CD4-positive, alpha-beta T cell treated with Interleukin-17A for 4 hours (primary cell): ENCODE data around the gene SLC6A11.

Source experiments
- DNase-seq: peaks from one replicate; pipeline ENCODE4 v3.0.0-alpha.2; 2020; ENCODE audit warnings: mixed read lengths

SLC6A11 gene

DNA sequence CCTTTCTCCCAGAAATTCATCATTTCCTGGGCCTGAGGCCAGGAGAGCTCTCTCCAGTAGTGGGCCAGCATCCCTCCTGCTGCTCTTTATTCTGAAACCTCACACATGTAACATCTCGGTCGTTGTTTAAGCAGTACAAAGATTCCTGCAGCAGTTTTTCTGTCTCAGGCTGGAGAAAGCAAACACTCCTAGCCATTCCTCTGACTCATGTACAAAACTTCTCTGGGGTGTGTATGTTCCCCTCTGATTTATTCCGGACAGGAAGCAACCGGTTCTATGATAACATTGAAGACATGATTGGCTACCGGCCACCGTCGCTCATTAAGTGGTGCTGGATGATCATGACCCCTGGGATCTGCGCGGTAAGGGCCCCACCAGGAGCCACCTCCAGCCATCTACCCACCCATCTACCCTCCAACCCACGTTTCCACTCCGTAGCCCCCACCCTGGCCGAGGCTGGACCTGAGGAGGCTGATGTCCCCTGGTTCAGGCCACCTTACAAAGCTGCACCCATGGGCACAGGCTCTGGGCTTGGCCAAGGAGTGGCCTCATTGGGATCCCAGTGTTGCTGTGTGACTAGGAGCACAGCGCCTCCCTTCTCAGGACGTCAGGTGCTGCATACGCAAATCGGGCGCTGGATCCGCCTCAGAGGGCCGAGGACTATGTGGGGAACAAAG, 117.9 kb downstream of the SLC6A11 start:
- no peak for DNase-seq

DNA sequence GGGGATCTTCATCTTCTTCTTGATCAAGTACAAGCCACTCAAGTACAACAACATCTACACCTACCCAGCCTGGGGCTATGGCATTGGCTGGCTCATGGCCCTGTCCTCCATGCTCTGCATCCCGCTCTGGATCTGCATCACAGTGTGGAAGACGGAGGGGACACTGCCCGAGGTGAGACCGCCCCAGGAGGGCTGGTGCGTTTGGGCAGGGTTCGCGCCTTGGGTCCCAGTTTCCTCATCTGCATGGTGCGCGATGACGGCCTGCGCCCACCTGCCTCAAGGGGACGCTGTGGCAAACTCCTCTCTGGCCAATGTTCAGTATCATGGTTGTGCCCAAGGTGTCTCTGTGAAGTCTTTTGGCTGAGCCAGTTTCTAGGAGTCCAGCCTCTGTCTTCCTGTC, 119.0 kb downstream of the SLC6A11 start:
- no peak for DNase-seq

GRCh38 chr3:10935846-10936631, 120.0 kb downstream of the SLC6A11 start:
- DNase-seq = no peak

DNA sequence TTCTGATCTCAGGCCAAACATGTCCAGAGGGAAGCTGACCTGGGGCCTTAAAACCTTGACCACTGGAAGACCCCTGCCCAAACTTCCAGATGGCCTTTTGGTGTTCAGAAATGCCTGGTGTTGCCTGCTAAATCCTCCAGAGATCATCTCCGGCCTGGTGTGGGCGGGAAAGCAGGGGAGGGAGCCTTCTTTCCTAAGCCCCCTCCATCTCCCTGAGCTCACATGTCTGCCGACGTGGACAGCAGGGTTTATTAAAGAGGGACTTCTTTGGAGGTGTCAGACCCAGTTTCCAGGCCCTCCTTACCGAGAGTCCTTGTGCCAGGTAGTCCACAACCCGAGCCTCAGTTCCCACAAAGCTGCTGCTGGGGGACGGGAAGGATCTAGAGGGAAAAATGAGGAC, 120.7 kb downstream of the SLC6A11 start:
- DNase-seq = no peak

DNA sequence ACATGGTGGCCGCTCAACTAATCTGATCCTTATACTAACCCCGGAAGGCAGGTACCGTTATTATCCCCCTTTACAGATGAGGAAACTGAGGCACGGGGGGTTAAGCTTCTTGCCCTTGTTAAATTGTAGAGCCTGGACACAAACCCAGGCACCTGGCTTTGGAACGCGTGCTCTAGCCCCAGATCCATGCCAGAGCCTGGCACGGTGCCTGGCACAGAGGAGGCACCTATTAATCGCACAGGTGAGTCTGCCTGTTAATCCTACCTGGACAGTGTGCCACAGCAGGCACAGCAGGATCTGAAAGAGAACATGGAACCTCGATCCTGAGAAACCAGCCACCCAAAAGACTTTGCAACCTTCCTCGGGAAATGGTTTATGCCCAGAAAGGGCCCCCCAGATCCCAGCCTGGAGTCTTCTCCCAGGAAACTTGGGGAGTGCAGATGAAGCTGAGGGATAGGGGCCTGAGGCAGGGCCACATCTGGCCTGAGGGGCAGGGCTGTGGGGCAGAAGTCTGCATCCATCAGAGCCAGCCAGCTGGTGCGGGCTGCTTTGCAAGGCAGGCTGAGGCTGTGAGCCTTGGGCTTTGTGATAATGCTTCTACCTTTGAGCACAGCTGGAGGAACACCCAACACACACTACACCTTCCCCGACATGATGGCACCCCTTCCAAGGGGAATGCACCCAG, 121.3 kb downstream of the SLC6A11 start:
- DNase-seq = no peak

GRCh38 chr3:10939556-10939955, 123.5 kb downstream of the SLC6A11 start:
- no peak for DNase-seq

DNA sequence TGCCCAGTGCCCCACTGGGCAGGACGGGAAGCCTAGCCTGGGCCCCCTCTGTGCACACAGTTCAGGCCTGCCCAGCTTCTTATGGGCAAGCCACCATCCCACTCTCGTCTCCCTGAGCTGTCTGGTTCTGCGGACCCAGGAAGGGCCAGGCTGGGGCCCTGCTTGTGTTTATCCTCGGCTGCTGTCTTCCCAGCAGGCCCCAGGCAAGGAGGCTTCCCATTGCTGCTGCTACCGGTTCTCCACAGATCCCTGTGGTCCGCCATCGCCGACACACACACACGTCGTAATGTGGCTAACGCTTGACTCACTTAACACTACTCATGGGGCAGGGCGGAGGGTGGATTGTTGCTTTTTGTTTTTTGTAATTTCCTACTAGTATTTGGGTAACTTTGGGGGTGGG, 124.1 kb downstream of the SLC6A11 start:
- DNase-seq = no peak

- DNase-seq = no peak
Measured at GRCh38 chr3:10941972-10942371, 125.9 kb downstream of the SLC6A11 start.

GRCh38 chr3:10942690-10943205, 126.7 kb downstream of the SLC6A11 start:
- no peak for DNase-seq

DNA sequence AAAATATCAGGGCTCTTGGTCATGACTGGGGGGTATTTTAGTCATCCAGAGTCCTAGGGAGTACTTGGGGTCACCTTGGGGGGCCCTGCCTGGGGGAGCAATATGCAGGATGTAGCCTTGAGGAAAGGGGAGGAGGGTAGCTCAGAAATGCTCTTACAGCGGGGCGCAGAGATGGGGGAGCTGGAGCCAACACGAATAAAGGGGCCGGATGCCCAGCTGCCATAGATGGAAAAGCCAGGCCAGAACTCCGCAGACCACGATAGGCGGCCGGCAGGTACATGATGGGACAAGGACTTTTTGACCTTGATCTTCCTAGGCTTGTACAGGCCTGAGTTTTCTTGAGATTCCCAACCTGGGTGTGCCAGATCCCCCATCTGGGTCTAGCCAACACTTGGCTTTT, 128.8 kb downstream of the SLC6A11 start:
- DNase-seq = no peak

DNA sequence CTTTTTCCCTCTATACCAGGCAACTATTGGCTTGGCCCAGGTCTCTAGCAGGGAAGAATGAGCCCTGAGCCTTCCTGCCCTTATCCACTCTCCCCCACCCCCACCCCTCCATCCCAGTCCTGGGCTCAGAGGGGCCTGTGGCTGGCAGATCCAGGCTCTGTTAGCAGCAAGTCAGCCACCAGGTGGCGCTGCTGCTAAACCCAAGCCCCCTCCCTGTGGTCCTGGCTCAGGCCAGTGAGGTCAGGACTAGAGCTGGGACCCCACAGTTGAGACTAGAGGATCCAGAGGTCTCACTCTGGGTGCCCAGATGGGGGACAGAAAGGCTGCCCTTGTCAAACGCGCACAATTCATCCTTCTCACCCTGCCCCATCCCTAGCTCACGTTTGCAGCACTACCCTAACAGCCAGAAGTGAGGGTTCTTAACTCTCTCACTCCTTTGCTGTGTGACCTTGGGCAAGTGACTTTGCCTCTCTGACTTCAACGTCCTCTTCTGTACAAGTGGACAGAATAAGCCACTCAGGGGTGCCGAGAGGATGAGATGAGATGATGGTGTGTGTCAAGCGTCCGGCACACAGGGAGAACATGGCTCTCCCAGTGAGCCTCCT, 129.8 kb downstream of the SLC6A11 start:
- peak; percentile 50 for DNase-seq

DNA sequence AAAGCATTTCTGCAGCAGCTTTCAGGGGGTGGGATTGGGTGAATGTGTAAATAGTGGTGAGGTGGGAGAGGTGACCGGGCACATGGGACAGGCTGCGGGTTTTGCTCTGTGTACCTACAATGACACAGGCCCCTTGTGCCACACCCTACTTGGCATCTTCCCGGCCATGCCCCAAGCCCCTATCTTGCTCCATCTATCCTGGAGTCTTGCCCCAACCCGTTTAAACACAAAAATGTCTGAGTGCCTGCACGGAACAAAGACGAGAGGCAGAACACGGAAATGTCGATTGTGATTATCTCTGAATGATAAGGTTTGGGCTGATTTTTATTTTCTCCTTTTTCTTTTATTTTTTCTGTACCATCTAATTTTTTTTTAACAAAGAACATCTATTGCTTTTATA, 130.5 kb downstream of the SLC6A11 start:
- DNase-seq = no peak

DNA sequence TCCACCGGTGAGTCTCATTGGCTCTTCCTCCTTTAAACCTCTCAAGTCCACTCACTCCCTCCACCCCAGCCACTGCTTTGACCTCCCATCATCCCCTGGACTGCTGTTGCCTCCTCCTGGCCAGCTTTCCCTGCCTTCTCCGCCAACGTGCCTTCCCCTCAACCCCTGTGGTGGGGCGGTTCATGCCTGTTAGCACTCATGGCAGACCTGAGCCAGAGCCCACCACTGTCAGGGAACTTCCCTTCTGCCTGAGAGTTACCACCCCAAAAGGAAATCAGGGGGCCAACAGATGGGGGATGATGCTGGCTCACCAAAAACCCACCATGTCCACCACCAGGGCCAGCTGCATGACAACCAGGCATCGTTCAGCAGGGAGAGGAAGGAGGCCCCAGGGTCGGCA, 132.3 kb downstream of the SLC6A11 start:
- no peak for DNase-seq

DNA sequence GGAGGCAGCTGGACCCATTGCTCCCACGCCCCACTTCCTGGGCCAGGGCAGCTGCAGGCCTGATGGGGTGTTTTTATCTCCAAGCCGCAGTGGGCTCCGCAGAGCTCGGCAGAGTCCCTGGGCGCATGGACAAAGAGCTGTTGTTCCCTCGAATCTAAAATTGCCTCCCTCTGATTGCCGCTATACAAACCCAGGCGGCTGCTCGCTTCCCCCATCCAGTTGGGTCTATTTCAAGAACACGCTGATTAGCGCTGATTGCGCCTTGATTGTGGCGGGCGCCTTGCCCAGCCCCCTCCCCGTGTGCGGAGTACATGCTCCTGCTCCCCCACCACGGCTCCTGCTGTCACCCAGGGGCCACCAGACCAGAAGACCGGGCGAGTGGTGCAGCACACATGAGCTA, 133.2 kb downstream of the SLC6A11 start:
- no peak for DNase-seq

GRCh38 chr3:10950476-10951294, 134.7 kb downstream of the SLC6A11 start:
- DNase-seq = no peak

DNA sequence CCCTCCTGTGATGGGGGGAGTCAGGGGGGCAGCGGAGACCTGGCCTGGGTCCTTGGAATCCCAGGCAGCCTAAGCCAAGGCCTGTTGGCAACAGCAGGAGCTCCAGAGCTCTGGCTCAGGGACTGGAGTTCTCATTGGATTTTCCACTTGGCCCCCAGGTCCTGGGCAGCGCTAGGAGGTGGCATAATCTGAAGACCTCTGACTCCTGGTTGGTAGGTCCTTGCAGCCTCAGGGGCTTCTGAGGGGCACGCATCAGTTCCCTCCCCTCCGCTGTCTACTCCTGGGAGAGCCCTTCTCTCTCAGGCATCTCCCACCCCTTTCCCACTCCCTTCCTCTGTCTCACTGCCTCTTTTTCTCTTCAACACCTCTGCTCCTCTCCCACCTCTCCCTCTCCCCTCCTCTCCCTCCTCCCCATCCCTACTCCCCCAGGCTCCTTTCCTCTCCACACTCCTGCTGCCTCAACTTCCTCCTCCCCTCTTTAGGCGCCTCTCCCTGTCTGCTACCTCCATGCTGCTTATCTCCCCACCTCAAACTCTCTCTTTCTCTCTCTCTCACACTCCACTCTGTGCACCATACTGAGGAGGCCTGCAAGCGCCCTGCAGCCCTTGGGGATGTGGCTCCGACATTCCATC, 135.4 kb downstream of the SLC6A11 start:
- no peak for DNase-seq

DNA sequence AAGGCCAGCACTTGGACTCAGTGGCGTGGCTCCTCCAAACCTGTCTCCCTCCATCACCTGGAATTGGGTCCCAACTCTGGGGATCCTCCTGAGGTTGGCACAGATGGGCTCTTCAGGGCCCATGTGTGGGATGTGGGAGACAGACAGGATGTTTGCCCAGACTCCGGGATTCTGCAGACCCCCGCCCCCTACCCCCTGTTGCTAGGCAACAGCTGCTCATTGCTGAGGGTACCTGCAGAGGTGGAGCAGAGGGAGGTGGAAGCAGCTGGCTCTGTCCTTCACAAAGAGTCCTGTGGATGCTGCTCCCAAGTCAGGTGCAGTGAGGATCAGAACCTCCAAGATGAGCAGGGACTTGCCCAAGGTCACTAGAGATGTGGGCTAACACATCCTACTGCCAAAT, 136.5 kb downstream of the SLC6A11 start:
- no peak for DNase-seq

- DNase-seq = no peak
Measured at GRCh38 chr3:10954740-10955139, 138.7 kb downstream of the SLC6A11 start.

DNA sequence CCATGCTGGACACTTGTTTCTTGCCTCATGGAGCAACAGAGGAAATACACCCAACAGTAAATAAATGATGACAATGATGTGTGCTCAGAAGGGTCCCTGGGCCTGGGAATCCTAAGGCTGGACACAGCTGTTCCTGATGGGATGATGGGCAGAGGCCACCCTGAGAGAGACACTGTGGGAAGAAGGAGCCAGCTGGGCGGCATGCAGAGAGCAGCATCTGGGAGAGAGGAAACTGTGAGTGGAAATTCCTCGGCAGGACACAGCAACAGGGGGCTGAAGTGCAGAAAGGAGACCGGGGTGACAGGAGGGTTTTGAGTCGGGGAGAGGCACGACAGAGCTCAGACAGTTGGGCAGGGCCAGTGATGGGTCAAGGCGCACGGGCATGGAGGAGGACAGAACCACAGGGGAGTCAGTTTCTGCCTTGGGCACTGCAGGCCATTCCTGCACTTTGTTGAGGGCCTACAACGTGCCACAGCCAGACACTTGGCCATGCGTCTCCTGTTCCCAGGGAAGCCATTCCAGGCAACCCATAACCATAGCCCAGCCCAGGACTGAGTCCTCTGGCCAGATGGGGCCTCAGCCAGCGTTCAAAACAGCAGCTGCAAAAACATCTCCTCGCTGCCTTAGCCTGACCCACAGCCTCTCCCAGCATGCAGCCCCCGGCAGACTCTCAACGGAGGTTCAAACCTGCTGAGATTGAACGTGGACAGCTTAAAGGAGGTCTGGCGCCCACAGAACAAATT, 139.9 kb downstream of the SLC6A11 start:
- no peak for DNase-seq

DNA sequence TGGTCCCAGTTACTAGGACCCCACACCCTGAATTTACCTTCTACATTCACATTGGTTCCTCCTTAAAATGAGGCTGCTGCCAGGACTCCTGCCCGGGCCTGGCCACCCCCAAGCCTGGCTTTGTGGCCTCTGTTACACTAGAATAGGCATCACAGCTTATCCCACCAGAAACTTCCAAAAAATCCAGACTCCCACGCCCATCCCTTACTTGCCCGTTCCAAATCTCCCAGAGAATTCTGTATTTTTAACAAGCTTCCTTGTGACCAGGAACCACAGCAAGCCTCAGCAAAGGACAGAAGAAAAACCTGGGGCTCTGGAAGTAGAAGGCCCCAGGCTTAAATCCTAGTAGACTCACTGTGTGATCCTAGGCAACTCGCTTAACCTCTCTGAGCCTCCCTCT, 140.5 kb downstream of the SLC6A11 start:
- DNase-seq = no peak

DNA sequence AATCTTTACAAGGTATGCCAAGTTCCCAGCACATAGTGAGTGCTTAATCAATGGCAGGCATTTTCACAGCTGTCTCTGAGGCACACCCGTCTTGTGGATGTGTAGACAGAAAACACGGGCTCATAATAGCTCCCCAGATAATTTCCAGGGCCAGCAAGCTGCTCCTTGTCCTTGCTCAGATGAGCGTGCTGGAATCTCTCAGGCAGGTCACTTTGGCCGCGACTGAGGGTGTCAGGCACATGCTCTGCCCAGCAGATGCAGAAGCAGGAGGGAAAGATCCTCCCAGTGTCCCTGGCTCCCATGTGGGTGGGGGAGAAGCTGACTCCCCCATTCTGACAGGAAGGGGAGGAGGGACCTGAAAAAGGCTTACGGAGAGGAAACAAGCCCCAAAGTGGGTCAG, 141.0 kb downstream of the SLC6A11 start:
- no peak for DNase-seq
